ENCODE data around the gene TNS3. TPM values are rescaled to one million over a fixed set of nuclear protein-coding genes. Genes with fewer than 3 reads are reported as not detected.

The TNS3 gene
- total RNA-seq, 1 donor from 2014 or later: 30.4 TPM

GRCh38 chr7:47389171-47389922 lies 192.6 kb downstream of the TNS3 start:
- DNase-seq (ENCODE audit: low read depth, low spot score): no peak

DNA sequence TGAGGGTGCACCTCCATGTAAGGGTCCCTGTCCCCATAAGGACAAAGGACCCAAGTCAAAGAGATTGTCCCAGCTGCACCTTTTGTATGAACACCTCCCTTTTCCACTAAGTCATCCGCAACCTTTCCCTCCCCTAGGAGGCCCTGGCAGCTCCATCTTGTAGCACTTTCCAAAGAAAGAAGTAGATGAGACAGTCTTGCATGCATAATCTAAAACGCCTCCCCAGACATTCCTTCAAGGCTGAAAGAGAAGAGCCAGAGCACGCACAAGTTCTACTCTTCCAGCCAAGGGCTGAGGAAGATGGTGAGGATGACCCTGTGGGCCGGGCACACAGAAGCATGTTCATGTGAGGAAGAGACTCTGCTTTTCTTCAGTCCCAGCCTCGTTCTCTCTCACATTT lies 194.4 kb downstream of the TNS3 start:
- no peak for DNase-seq (ENCODE audit: low read depth, low spot score)

DNA sequence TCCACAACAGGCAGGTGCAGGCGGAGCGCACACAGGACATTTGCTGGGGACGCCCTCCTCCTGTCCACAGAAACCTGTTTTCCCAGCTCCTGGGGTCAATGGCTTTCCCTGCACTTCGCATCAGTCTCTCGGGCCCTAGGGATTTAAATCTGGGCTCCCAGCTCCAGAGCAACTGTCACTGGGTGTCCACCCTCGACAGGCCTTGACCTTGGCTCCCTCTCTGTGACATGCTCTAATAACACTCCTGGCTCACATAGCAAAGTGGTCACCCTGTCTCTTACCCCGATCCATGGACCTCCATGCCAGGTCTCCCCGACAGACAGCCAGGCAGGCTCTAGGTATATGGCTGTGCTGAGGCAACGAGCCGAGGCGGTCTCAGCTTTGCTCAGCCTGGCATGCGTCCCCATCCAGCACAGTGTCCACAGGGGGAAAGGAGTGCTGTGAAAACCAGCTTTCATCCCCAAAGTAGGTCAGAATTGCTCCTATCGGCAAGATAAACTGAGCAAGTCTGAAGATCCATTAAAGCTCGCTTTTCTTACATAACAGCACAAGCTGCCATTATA lies 195.6 kb downstream of the TNS3 start:
- DNase-seq (ENCODE audit: low read depth, low spot score): no peak

GRCh38 chr7:47385536-47386125 lies 196.3 kb downstream of the TNS3 start:
- no peak for DNase-seq (ENCODE audit: low read depth, low spot score)

GRCh38 chr7:47384755-47385535 lies 197.0 kb downstream of the TNS3 start:
- DNase-seq (ENCODE audit: low read depth, low spot score): no peak

GRCh38 chr7:47383696-47384445 lies 198.0 kb downstream of the TNS3 start:
- DNase-seq (ENCODE audit: low read depth, low spot score): no peak

GRCh38 chr7:47383072-47383471 lies 198.8 kb downstream of the TNS3 start:
- no peak for DNase-seq (ENCODE audit: low read depth, low spot score)

DNA sequence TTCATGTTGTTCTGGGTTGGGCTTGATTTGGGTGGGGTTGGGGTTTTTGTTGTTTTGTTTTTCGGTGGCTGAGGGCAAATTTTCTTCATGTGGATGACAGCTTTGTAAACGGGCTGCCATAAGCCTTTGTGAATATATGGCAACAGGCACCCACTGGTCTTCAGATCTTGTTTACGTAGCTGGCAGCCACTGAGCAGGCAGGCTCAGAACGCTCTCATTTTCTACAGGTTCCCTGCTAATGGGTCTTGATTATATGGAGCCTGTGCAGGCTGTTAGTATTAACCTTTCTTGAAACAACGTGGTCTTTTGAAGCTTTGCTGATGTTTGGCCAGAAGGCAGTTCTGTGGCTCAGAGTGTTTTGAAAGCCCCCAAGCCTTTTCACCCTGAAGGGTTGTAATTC lies 199.7 kb downstream of the TNS3 start:
- DNase-seq (ENCODE audit: low read depth, low spot score): no peak

GRCh38 chr7:47381134-47381495 lies 200.8 kb downstream of the TNS3 start:
- no peak for DNase-seq (ENCODE audit: low read depth, low spot score)

GRCh38 chr7:47380325-47381133 lies 201.4 kb downstream of the TNS3 start:
- no peak for DNase-seq (ENCODE audit: low read depth, low spot score)

- no peak for DNase-seq (ENCODE audit: low read depth, low spot score)
These were observed 202.1 kb downstream of the TNS3 start for GRCh38 chr7:47379629-47380324.

- no peak for DNase-seq (ENCODE audit: low read depth, low spot score)
These were observed 203.0 kb downstream of the TNS3 start for GRCh38 chr7:47378728-47379395.

DNA sequence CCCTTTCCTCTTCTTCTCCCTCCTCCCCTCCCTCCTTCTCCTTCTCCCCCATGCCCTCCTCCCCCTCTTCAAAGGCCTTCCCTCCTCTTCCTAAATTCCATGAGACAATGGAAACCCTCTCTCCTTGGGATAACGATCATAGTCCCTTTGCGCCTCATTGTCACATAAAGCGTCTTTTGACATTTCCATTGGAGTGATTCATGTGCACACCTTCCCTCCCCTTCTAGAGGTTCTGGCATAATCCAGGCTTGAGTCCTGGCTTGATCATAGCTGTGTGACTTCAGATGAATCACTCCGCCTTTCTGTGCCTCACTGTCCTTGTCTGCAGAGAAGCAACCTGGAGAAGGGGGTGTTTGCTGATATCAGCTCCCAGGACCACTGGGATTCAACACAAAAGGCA lies 204.2 kb downstream of the TNS3 start:
- no peak for DNase-seq (ENCODE audit: low read depth, low spot score)

- no peak for DNase-seq (ENCODE audit: low read depth, low spot score)
These were observed 204.8 kb downstream of the TNS3 start for GRCh38 chr7:47376991-47377616.

DNA sequence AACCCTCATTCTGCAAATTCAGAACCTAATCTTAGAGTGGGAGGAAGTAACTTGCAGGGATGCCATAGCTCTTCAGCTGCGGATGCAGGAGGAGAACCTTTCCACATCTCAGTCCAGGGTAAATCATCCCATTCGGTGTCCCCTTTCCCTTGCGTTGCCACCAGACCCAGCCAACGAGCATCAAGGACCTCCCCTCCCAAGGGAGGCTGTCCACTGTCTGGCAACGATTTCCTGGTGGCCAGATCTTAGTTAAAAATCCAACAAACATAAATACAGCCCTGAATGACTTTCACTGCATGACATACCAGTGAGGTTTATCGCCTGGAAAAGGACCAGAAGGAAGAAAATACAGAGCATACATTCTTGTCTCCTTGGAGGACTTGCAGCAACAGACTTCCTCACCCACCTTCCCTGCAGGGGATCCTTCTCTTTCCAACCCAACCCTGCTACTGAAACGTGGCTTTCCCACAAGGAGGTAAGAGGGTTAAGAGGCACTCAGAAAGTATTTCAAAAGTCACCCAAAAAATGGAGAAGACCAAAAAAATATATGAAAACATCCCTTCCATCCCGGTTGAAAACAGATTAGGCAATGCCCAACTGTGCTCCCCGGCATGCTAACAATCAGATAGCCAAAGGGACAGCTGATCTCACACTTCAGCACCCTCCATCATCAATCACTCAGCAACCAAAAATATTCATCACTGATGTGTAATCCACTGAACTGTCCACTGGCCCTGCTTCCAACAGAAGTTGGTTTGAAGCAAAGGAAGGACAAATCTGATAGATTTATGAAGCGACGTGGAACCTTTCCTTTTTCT lies 206.6 kb downstream of the TNS3 start:
- no peak for DNase-seq (ENCODE audit: low read depth, low spot score)

GRCh38 chr7:47374538-47374937 lies 207.4 kb downstream of the TNS3 start:
- DNase-seq (ENCODE audit: low read depth, low spot score): no peak

DNA sequence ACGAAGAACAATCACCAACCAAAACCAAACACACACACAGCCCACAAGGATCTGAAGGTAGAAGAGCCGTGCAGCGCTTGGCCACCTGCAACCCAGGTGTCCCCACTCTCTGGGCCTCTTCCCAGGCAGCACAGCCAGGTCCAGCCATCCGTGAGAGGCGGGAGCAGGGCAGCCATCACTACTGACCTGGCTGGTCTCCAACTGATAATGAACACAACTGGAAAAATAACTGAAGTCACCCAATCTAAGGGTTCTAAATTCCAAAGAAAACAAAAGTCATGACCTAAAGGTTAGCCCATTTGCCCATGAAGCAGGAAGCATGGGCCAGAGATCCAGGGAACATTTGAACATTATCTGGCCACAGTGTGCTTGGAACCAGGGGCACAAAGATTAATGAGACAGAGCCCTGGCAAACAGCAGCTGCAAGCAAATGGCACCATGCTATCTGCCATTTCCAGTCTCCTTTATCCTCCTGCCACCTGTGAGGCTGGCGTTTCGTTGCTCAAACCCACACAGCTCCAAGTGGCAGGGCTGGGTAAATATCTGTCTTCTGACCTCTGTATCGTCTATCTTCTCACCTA lies 207.9 kb downstream of the TNS3 start:
- no peak for DNase-seq (ENCODE audit: low read depth, low spot score)

Data from pulmonary artery endothelial cell (primary cell).